ENCODE results near the gene MICAL2.

DNA sequence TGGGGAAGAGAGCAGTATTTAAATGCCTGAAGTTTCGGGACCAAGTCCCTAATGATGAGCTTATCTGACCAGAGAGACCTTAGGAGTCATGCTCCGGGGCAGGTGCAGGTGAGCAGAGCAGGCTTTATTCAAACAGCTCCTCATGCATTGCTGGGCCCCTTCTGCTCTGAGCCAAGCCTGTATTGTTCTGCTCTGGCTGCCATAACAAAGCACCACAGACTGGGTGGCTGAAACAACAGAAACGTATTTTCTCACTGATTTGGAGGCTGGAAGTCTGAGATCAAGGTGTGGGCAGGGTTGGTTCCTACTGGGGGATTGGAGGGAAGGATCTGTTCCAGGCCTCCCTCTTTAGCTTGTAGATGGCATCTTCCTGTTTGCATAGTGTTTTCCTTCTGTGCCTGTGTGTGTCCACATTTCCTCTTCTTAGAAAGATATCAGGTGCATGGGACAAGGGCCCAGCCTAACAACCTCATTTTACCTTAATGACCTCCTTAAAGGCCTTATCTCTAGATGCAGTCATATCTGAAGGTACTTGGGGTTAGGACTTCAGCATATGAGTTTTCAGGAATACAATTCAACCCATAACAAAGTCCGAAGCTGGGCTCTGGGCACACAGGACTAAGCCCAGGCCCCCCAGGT, 169.9 kb downstream of the MICAL2 start:
- TF ChIP-seq EZH2 (IDR thresholded peaks at IDR 0.05) (no peak), POLR2A (IDR thresholded peaks at IDR 0.05; ENCODE audit: borderline replicate concordance, extremely low read depth, insufficient read depth, insufficient read length) (no peak), ZNF274 (IDR thresholded peaks at IDR 0.05; ENCODE audit: low read depth, low read length) (no peak)
- TF ChIP-seq, protein P1, sequence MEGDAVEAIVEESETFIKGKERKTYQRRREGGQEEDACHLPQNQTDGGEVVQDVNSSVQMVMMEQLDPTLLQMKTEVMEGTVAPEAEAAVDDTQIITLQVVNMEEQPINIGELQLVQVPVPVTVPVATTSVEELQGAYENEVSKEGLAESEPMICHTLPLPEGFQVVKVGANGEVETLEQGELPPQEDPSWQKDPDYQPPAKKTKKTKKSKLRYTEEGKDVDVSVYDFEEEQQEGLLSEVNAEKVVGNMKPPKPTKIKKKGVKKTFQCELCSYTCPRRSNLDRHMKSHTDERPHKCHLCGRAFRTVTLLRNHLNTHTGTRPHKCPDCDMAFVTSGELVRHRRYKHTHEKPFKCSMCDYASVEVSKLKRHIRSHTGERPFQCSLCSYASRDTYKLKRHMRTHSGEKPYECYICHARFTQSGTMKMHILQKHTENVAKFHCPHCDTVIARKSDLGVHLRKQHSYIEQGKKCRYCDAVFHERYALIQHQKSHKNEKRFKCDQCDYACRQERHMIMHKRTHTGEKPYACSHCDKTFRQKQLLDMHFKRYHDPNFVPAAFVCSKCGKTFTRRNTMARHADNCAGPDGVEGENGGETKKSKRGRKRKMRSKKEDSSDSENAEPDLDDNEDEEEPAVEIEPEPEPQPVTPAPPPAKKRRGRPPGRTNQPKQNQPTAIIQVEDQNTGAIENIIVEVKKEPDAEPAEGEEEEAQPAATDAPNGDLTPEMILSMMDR (IDR thresholded peaks at IDR 0.05 in 2 of 3, conservative IDR thresholded peaks at IDR 0.05 in 1 of 3; ENCODE audit: borderline replicate concordance in 1 of 3, insufficient read depth in 1 of 3, low read depth in 2 of 3, low read length in 2 of 3) = no peak

Data from HCT116 (cell line).